LNCAP (cell line): Measurements from ENCODE around the gene GRAMD4.

Experiments used
- CTCF ChIP-seq: fragments of 450-650 bp; IDR thresholded peaks from 2 replicates; pipeline ENCODE4 v1.5.1; 2017; ENCODE audit warnings: mild to moderate bottlenecking

Gene GRAMD4

GRCh38 chr22:46575911-46576555 is 44.2 kb upstream of the GRAMD4 start:
- no peak for TF ChIP-seq CTCF

- TF ChIP-seq CTCF, result no peak
Measured at GRCh38 chr22:46576556-46577367, 43.4 kb upstream of the GRAMD4 start.

GRCh38 chr22:46577368-46578249 is 42.6 kb upstream of the GRAMD4 start:
- no peak for TF ChIP-seq CTCF

GRCh38 chr22:46578251-46578823 is 41.8 kb upstream of the GRAMD4 start:
- TF ChIP-seq CTCF, result no peak

GRCh38 chr22:46578824-46579561 is 41.2 kb upstream of the GRAMD4 start:
- TF ChIP-seq CTCF, result no peak

- no peak for TF ChIP-seq CTCF
Measured at GRCh38 chr22:46579751-46580449, 40.3 kb upstream of the GRAMD4 start.
